Heart left ventricle (tissue), 13 donors: ENCODE results near the gene FILIP1.

Experiments
- POLR2A ChIP-seq, 2 donors: fragments of 450-650 bp; IDR thresholded peaks; one replicate each; pipeline ENCODE4 v1.6.1; 2017; ENCODE audit warnings: antibody characterized with exemption in 2 of 2, mild to moderate bottlenecking in 2 of 2, moderate library complexity in 2 of 2
- TF ChIP-seq, protein P1 (sequence below), 12 donors: fragments of 200-600 bp; sonication (generic) in 4 of 12; IDR thresholded peaks; one replicate each; pipeline versions ENCODE4 v1.5.0 to v1.8.0; 2018 to 2022; ENCODE audit warnings: antibody characterized with exemption in 12 of 12, mild to moderate bottlenecking in 5 of 12
- donor health status: ischemic (EF 13 %, LVEDD 7.1; RV severe dilation, severe dysfunction).
- donor health status: DM: no; HTN: yes; CAD: no.
- donor health status: DM: no; HTN: no; CAD: no.
- donor health status: ischemic (EF 25% LVEDD 6.9; RV normal size, moderate dysfunction).
- donor health status: ischemic (EF 25% LVEDD 5.7; RV mildly dilated, moderate dysfunction).
- donor health status: ischemic (EF 35%, LVEDD 5.7; RV mildly dilated, moderate dysfunction).
- donor health status: nonischemic (EF 11% LVEDD 7.7; RV severe dilation, severe dysfunction).
- donor health status: DM: yes; HTN: yes; CAD: no.
- donor health status: PGD.
- donor health status: ischemic (EF 29% LVEDD 5.4; RV normal size, mild dysfunction).
- donor health status: nonischemic (EF 23%, LVEDD 6.1; RV moderate dilation, normal function).

DNA sequence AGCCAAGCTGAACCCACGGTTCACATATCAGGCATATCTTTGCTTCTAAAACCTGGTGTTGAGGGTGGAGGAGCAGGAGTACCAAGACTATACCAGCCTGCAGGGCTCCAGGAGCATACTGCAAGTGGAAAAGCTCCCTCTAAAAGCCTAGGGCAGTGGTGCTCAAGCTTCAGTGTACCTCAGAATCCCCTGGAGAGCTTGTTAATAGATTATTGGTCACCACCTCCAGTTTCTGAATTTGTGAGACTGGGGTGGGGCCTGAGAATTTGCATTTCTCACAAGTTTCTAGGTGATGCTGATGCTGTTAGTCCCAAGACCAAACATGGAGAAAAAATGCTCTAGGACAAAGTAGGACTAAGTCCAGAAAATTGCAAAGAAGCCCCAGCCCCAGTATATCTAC, 65.4 kb downstream of the FILIP1 start:
- TF ChIP-seq, protein P1, sequence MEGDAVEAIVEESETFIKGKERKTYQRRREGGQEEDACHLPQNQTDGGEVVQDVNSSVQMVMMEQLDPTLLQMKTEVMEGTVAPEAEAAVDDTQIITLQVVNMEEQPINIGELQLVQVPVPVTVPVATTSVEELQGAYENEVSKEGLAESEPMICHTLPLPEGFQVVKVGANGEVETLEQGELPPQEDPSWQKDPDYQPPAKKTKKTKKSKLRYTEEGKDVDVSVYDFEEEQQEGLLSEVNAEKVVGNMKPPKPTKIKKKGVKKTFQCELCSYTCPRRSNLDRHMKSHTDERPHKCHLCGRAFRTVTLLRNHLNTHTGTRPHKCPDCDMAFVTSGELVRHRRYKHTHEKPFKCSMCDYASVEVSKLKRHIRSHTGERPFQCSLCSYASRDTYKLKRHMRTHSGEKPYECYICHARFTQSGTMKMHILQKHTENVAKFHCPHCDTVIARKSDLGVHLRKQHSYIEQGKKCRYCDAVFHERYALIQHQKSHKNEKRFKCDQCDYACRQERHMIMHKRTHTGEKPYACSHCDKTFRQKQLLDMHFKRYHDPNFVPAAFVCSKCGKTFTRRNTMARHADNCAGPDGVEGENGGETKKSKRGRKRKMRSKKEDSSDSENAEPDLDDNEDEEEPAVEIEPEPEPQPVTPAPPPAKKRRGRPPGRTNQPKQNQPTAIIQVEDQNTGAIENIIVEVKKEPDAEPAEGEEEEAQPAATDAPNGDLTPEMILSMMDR (IDR thresholded peaks at IDR 0.05): no peak
- TF ChIP-seq POLR2A (IDR thresholded peaks at IDR 0.05): no peak
